ENCODE data around the gene MGAM2.

MGAM2 gene

GRCh38 chr7:142125256-142125955 lies 13.9 kb downstream of the MGAM2 start:
- no peak for DNase-seq

- no peak for DNase-seq
These were observed 18.7 kb downstream of the MGAM2 start for GRCh38 chr7:142130267-142130666.

GRCh38 chr7:142131439-142132185 lies 20.1 kb downstream of the MGAM2 start:
- DNase-seq = no peak

GRCh38 chr7:142133731-142134148 lies 22.2 kb downstream of the MGAM2 start:
- DNase-seq = peak; percentile 3

GRCh38 chr7:142134909-142135308 lies 23.4 kb downstream of the MGAM2 start:
- no peak for DNase-seq

- DNase-seq = no peak
These were observed 27.5 kb downstream of the MGAM2 start for GRCh38 chr7:142138996-142139395.

- no peak for DNase-seq
These were observed 28.3 kb downstream of the MGAM2 start for GRCh38 chr7:142139597-142140400.

GRCh38 chr7:142140401-142140959 lies 29.0 kb downstream of the MGAM2 start:
- DNase-seq = no peak

GRCh38 chr7:142142702-142143101 lies 31.2 kb downstream of the MGAM2 start:
- DNase-seq = no peak

GRCh38 chr7:142146124-142146523 lies 34.6 kb downstream of the MGAM2 start:
- no peak for DNase-seq

- DNase-seq = no peak
These were observed 38.8 kb downstream of the MGAM2 start for GRCh38 chr7:142150356-142150755.

GRCh38 chr7:142150869-142151268 lies 39.4 kb downstream of the MGAM2 start:
- DNase-seq = no peak

- DNase-seq = peak; percentile 19
These were observed 40.6 kb downstream of the MGAM2 start for GRCh38 chr7:142152076-142152475.

GRCh38 chr7:142153400-142153799 lies 41.9 kb downstream of the MGAM2 start:
- DNase-seq = no peak

GRCh38 chr7:142158736-142159496 lies 47.4 kb downstream of the MGAM2 start:
- no peak for DNase-seq

- DNase-seq = no peak
These were observed 50.4 kb downstream of the MGAM2 start for GRCh38 chr7:142161921-142162320.

- DNase-seq = no peak
These were observed 57.2 kb downstream of the MGAM2 start for GRCh38 chr7:142168746-142169145.

- DNase-seq = no peak
These were observed 61.4 kb downstream of the MGAM2 start for GRCh38 chr7:142172932-142173331.

- DNase-seq = no peak
These were observed 62.9 kb downstream of the MGAM2 start for GRCh38 chr7:142174441-142174840.

GRCh38 chr7:142175594-142175993 lies 64.1 kb downstream of the MGAM2 start:
- DNase-seq = no peak

GRCh38 chr7:142176901-142177300 lies 65.4 kb downstream of the MGAM2 start:
- DNase-seq = no peak

GRCh38 chr7:142177869-142178268 lies 66.4 kb downstream of the MGAM2 start:
- DNase-seq = peak; percentile 14

GRCh38 chr7:142180426-142180825 lies 68.9 kb downstream of the MGAM2 start:
- DNase-seq = no peak

Data from activated CD4-positive, alpha-beta T cell treated with anti-CD3 and anti-CD28 coated beads, Interleukin-10, Interleukin-2, amounts not matched to agents 100 ng/mL and 50 ng/mL, durations not matched to agents 16 hours and 8 hours (primary cell).